OCI-LY3 (cell line): ENCODE data around the gene SNX2.

Source experiments
- H2AFZ ChIP-seq: fragments of 200-600, 300-600 bp; shearing (Covaris generic); 2 replicates; pipeline ENCODE4 v1.6.0; 2014; ENCODE audit warnings: antibody characterized with exemption, low read depth, low read length
- H3K27ac ChIP-seq: fragments of 200-600, 300-600 bp; sonication (generic); 2 replicates; pipeline ENCODE4 v1.5.1; 2014; ENCODE audit warnings: mild to moderate bottlenecking, low read length, moderate library complexity, mixed read lengths
- H3K27me3 ChIP-seq: fragments of 200-600, 300-600 bp; sonication (generic); 2 replicates; pipeline ENCODE4 v1.6.1; 2014; ENCODE audit warnings: low read depth, low read length, mixed read lengths
- H3K36me3 ChIP-seq: fragments of 200-600, 300-600 bp; sonication (generic); replicated peaks from 2 replicates; pipeline ENCODE3; 2014; ENCODE audit warnings: low read depth, low read length, mixed read lengths
- H3K4me1 ChIP-seq: fragments of 300-600, 200-600 bp; sonication (generic); 2 replicates; pipeline ENCODE4 v1.6.1; 2014; ENCODE audit warnings: low read length, mixed read lengths
- H3K4me2 ChIP-seq: fragments of 200-600, 300-600 bp; sonication (generic); 2 replicates; pipeline ENCODE4 v1.6.1; 2014; ENCODE audit warnings: low read length, mixed read lengths
- H3K4me3 ChIP-seq: fragments of 300-600, 200-600 bp; sonication (generic); 2 replicates; pipeline ENCODE4 v1.5.1; 2014; ENCODE audit warnings: antibody characterized with exemption, mild to moderate bottlenecking, low read length, moderate library complexity
- H3K79me2 ChIP-seq: fragments of 300-600, 200-600 bp; shearing (Covaris generic); 2 replicates; pipeline ENCODE4 v1.6.1; 2014; ENCODE audit warnings: mild to moderate bottlenecking, low read length, mixed read lengths
- H3K9ac ChIP-seq: fragments of 300-600, 200-600 bp; shearing (Covaris generic); 2 replicates; pipeline ENCODE4 v1.6.0; 2014; ENCODE audit warnings: mild to moderate bottlenecking, low read length, moderate library complexity
- H3K9me3 ChIP-seq: fragments of 200-600, 300-600 bp; shearing (Covaris generic); 2 replicates; pipeline ENCODE4 v1.6.1; 2014; ENCODE audit warnings: low read length, mixed read lengths; ENCODE audit not compliant: insufficient read depth
- H4K20me1 ChIP-seq: fragments of 200-600, 300-600 bp; sonication (generic); 2 replicates; pipeline ENCODE4 v1.6.1; 2016; ENCODE audit warnings: low read length, mixed read lengths; ENCODE audit not compliant: insufficient read depth
- EZH2phosphoT487 ChIP-seq: fragments of 200-600 bp; shearing (Covaris generic); IDR thresholded peaks from 2 replicates; pipeline ENCODE4 v1.6.1; 2018; ENCODE audit warnings: antibody characterized with exemption, mixed run types, low read depth
- TF ChIP-seq, protein P1 (sequence below): fragments of 200-600, 300-600 bp; sonication (generic); IDR thresholded peaks from 2 replicates; pipeline ENCODE4 v1.5.1; 2014; ENCODE audit warnings: antibody characterized with exemption, low read length, low read depth

SNX2 gene

DNA sequence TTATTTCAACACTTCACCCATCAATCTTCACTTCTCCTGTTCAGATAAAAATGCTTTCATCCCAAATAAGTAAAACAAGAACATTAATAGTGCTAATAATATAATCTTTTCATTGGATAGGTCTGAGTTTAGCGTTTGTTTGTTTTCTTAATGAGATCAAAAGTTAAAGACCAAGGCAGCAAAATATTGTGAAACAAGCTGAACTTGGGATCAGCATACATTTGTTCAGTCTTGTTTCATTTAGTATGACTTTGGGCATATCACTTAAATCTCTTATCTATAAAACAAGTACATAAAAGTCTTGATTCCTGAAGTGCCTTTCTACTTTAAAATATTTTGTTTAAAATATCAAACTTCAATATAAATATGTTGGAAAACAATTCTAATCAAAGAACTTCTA is 57.1 kb downstream of the SNX2 start:
- Histone ChIP-seq H3K9ac (no peak overlapping the region), H3K9me3 (no peaks in the 10 kb centered on the region), H3K79me2 (no peaks in the 10 kb centered on the region), H3K27me3 (no peaks in the 10 kb centered on the region), H3K36me3 (peaks cover 16% of the 10 kb centered on the region), H3K4me1 (no peaks in the 10 kb centered on the region), H3K4me3 (no peak overlapping the region), H3K27ac (no peak overlapping the region), H3K4me2 (no peak overlapping the region), H4K20me1 (no peaks in the 10 kb centered on the region), H2AFZ (no peak overlapping the region)
- TF ChIP-seq, protein P1, sequence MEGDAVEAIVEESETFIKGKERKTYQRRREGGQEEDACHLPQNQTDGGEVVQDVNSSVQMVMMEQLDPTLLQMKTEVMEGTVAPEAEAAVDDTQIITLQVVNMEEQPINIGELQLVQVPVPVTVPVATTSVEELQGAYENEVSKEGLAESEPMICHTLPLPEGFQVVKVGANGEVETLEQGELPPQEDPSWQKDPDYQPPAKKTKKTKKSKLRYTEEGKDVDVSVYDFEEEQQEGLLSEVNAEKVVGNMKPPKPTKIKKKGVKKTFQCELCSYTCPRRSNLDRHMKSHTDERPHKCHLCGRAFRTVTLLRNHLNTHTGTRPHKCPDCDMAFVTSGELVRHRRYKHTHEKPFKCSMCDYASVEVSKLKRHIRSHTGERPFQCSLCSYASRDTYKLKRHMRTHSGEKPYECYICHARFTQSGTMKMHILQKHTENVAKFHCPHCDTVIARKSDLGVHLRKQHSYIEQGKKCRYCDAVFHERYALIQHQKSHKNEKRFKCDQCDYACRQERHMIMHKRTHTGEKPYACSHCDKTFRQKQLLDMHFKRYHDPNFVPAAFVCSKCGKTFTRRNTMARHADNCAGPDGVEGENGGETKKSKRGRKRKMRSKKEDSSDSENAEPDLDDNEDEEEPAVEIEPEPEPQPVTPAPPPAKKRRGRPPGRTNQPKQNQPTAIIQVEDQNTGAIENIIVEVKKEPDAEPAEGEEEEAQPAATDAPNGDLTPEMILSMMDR, result no peak
- TF ChIP-seq EZH2phosphoT487, result no peak

DNA sequence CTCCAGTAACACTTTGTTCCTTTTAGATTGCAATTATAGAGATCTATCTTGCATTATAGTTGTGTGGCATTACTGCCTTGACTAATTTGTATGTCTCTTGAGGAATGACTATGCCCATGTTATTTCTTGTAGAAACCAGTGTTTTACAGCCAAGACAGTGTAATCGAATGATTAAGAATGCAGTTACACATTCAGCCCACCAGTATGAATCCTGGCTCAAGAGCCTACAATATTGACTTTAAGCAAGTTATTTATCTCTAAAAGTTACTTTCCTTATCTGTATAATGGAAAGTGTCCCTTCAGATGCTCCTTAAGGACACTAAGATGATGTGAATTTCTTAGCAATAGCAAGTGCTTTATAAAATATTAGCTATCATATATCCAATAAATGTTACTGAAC is 60.8 kb downstream of the SNX2 start:
- H2AFZ ChIP-seq, result no peak overlapping the region
- no peaks in the 10 kb centered on the region for H3K79me2 ChIP-seq
- TF ChIP-seq, protein P1, result no peak
- no peak for TF ChIP-seq EZH2phosphoT487

DNA sequence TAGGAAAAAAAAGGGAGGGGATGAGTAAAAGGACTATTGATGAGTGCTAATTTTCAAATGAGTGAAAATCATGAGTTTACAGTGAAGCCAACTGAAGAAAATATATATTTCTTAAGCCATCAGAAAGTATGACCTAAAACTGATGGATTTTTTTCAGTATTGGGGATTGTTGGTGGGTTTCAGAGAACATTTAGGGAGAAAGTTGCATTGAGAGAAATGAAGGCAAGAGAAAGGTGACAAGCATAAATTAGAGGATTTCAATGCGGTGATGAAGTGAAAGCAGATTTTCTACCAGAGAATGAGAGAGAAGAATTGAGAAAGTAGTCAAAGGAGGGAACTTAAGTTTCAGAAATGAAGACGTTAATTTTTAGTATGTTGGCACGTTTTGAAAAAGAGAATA is 62.1 kb downstream of the SNX2 start:
- Histone ChIP-seq H3K27me3 (no peaks in the 10 kb centered on the region), H4K20me1 (no peaks in the 10 kb centered on the region), H3K4me2 (no peak overlapping the region), H3K4me1 (no peaks in the 10 kb centered on the region), H3K9me3 (no peaks in the 10 kb centered on the region), H3K36me3 (no peaks in the 10 kb centered on the region), H3K79me2 (no peaks in the 10 kb centered on the region), H3K27ac (no peak overlapping the region), H3K9ac (no peak overlapping the region), H2AFZ (no peak overlapping the region), H3K4me3 (no peak overlapping the region)
- TF ChIP-seq EZH2phosphoT487, result no peak
- TF ChIP-seq, protein P1, result no peak

More for the DNA sequence above, 60.8 kb downstream of the SNX2 start:
- Histone ChIP-seq H3K4me3 (no peak overlapping the region), H3K9me3 (no peaks in the 10 kb centered on the region), H4K20me1 (no peaks in the 10 kb centered on the region), H3K4me1 (no peaks in the 10 kb centered on the region), H3K36me3 (no peaks in the 10 kb centered on the region), H3K27me3 (no peaks in the 10 kb centered on the region), H3K9ac (no peak overlapping the region), H3K4me2 (no peak overlapping the region), H3K27ac (no peak overlapping the region)

DNA sequence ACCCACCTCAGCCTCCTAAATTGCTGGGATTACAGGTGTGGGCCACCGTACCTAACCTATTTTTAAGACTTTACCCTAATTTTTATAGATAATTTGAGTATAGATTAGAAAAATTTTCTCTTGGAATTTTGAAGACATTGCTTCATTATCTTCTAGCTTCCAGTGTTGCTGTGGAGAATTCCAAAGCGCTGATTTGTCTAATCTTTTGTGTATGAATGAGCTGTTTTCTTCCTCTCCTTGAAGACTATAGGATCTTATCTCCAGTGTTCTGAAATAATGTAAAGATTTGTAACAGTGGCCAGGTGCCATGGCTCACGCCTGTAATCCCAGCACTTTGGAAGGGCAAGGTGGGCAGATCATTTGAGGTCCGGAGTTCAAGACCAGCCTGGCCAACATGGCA is 64.9 kb downstream of the SNX2 start:
- Histone ChIP-seq H3K9ac (no peak overlapping the region), H3K4me3 (no peak overlapping the region), H2AFZ (no peak overlapping the region), H3K36me3 (no peaks in the 10 kb centered on the region), H3K4me2 (no peak overlapping the region), H3K27ac (no peak overlapping the region), H3K27me3 (no peaks in the 10 kb centered on the region), H3K9me3 (no peaks in the 10 kb centered on the region), H3K79me2 (no peaks in the 10 kb centered on the region), H3K4me1 (peaks cover 7% of the 10 kb centered on the region), H4K20me1 (no peaks in the 10 kb centered on the region)
- TF ChIP-seq EZH2phosphoT487, result no peak
- TF ChIP-seq, protein P1, result no peak
